ENCODE data around the gene NRAP.
A peak's percentile ranks its signal among the peaks of the same experiment; 100 is the strongest.

Gene NRAP

DNA sequence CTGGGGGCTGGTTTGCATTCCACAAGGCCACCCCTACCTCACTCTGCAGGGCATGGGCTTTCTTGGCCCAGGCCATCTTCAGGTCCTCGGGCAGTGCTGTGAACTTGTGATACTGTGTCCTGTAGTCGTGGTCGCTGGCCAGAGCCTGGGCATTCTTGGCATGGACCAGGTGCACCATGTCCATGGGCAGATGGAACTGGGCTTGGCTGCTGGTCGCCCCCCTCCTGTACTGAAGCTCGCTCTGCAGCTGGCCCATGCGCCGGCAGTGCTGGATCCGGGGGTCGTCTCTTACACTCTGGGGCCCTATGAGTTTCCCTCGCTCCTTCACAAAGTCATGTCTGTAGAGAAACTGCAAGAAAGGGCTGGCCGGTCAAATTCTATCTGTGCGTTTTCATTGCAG, 59.3 kb downstream of the NRAP start:
- DNase-seq, result no peak

DNA sequence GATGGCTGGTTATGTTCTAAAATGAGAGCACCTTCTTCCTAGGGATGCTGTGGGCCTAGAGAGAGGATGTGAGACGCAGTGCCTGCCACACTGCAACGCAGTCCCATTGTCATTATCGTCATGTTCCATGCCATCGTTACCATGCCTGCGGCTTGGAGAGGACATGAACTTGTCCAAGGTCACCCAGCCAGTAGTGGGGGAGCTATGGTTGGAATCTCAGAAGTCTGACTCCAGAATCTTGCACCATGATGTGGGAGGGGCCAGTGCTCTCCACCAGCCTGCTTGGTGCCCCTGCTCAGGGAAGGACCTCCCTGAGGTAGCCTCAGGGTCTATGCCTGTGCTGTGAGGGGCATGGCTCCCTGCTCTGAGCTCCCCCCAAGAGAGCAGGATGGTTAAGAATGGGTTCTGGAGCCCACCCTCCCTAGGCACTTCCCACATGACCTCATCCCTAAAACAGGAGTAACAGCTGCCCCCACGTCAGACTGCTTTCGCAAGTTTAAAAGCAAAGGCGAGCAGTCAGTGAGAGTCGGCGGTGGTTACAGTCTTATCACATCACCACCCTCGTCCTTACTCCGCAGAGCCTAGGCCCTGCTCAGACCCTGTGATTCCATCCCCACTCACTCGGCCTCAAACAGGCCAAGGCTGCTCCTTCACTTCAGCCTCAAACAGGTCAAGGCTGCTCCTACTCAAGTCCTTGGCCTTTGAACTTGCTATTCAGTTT, 60.6 kb downstream of the NRAP start:
- no peak for DNase-seq

DNA sequence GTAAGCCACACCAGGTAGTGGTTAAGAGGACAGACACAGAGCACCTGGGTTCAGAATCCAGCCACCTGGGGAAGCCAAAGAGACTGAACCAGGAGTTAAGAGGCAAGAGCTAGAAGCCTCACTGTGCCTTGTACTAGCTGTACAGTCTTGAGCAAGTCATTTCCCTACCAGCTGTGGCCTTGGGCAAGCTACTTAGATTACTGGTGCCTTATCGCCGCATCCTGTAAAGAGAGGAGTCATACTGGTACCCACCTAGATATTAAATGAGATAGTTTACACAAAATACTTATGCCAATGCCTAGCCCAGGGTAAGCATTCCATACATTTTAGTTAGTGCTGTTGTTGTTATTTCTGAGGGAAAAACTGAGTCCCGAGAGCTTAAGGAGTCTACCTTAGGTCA, 63.3 kb downstream of the NRAP start:
- no peak for DNase-seq

DNA sequence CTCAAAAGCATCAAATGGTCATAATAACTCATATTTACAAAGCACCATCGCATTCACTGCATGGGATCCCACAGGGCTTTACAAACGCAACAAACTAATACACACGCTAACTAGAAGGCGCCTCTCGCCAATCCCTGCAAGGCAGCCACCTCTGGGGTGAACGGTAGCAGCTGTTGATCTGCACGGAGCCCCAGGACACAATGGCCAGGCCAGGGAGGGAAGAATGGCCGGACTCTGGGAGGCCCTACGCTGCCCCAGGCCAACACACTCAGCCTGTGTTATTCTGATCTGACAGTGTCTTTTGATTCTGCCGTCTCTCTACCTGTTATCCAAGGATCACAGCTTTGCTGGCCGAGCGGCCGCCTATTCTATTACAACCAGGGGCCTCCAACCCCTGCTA, 69.2 kb downstream of the NRAP start:
- no peak for DNase-seq

DNA sequence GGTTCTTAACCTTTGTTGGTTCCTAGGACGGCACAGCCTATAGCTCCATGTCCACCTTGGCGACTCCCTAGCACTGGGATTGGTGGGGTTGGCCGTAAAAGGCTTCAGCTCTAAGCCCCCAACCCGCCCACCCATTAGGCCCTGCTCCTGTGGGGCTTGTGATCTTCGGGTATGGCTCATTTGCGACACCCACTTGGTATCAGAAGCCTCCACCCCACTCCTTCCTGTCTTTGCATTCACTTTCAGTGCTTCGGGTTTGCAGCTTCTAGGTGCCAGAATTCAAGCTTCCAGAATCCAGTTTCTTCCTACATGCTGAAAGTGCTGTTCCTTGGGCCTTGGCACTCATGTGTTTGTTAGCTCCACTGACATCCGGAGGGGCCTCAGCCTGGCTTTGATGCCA, 71.5 kb downstream of the NRAP start:
- no peak for DNase-seq

DNA sequence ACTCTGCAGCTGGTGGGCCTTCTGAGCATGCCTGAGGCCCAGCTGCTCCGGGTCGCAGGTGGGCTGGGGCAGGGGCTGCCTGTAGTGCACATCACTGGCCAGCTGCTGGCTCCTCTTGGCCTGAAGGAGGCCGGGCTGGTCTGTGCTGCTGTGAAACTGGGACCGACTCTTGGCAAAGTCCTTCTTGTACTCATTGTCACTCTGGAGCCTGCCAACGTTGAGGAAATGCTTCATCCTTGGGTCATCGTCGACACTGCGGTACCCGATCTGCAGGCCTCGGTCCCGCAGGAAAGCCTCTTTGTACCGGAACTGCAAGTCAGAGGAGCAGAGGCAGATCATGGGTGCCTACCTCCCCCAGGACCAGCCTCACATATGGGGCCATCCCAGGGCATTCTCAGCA, 73.3 kb downstream of the NRAP start:
- no peak for DNase-seq

DNA sequence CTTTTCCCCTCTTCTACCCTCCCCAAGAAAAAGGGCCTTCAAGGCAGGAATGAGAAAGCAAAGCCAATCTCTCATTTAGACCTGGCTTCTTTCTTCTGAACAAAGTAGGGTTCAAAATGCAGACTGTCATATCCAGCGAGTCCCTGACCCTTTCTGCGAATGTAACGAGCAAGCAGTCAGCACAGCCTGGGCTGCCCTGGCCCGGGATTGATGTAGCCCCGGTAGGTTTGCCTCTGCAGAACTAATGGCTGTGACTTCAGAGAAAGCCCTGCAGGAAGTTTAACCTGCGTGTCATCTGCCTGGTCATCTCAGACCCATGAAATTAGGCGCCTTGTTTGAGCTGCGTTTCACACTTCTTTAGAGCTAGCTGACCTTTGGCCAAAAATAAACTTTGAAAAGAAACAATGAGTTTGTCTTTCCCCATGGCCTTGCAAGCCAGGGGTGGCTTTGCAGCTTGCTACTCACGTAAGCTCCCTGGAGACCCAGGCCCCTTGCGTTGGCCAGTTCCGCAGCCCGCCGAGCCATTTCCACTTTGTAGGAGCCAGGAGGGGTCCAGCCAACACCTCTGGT, 74.6 kb downstream of the NRAP start:
- DNase-seq, result no peak

DNA sequence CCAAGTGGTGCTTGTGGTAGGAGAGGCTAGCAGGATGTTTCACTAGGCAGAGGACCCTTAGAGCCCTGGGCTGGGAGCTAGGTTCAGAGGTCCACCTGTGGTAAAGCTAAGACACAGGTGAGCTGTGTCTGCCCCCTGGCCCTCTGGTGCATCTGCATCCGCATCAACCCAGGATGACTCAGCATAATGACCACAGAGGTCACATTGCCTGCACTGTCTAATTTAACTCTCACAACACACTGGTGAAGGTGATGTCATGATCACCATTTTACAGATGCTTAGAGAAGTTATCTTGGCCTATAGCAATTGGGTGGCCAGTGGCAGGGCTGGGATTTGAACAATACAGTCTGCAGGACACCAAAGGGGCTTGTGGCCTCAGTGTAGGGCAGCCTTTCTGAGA, 77.9 kb downstream of the NRAP start:
- DNase-seq, result no peak

DNA sequence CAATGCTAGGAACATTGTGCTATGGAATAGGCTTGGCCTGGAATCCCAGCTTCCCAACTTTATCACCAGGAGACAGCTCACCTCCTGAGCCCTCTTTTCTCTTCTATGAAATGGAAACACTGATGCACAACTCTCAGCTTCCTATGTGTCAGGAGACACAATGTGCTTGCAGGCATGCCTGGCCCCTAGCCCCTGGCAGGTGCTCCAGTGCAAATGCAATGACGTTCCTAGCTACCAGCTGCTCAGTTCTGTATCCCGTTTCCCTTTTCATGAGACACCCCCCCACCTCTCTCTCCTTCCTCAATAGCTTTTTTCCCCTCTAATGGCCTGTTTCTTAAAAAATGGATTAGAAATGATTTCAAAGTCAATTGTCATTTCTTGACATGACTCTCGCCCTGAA, 80.3 kb downstream of the NRAP start:
- DNase-seq, result no peak

DNA sequence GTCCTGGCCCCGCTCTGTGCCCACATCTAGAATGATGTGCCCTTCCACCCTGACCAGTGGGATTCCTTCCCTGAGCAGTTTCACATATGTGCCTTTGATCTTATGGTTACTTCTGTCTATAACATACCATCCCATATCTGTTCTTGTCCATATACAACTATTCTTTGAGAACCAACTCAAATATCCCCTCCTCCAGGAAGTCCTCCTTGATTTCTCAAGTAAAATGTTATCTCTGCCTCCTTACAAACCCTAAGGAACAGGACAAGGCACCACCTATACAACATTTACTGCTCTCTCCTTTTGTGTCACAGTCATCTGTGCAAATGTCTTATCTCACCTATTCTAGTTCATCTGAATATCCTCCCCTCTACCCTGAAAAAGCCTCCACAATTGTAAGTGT, 82.7 kb downstream of the NRAP start:
- no peak for DNase-seq

DNA sequence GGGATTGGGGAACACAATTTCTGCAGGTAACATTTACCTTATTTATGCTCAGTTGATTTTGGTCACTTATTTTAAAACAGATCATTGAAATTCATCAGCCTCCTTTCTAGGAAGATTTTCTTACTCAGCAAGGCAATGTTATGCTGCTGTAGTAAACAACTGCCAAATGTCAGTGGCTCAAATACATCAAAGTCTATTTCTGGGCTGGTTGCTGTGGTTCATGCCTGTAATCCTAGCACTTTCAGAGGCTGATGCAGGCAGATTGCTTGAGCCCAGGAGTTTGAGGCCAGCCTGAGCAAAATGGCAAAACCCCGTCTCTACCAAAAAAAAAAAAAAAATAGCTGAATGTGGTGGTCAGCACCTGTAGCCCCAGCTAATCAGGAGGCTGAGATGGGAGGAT, 85.1 kb downstream of the NRAP start:
- no peak for DNase-seq

DNA sequence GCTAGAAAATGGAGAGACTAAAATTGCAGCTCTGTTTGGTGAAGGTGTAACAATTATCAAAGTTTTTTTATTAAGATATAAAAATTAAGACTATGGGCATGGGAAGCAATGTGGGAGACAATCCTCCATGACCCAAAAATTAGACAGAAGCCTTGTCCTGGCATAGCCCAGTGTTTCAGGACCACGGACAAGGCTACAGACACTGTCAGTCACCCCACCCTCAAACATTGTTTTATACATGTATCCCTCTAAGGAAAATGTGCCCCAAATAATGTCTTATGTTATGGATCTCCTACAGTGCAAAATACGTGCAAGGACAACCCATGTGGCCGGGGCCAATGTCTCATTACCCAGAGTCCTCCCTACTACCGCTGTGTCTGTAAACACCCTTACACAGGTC, 87.0 kb downstream of the NRAP start:
- DNase-seq, result no peak

DNA sequence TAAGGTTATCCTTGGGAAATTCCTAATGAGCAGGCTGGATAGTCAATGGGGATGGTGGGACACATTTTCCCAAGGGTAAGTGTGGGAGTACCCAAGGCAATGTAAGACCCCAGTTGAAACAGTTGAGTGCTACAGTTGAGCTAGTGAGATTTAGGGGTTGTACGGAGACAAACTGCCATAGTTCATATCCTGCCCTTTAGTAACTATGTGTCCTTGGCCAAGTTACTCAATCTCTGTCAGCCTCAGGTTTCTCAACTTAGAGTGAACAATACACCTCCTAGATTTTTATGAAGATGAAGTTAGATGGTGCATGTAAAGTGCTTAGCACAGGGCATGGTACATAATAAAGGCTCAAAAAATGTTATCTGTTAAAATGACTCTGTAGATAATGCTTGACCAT, 90.5 kb downstream of the NRAP start:
- DNase-seq, result no peak

DNA sequence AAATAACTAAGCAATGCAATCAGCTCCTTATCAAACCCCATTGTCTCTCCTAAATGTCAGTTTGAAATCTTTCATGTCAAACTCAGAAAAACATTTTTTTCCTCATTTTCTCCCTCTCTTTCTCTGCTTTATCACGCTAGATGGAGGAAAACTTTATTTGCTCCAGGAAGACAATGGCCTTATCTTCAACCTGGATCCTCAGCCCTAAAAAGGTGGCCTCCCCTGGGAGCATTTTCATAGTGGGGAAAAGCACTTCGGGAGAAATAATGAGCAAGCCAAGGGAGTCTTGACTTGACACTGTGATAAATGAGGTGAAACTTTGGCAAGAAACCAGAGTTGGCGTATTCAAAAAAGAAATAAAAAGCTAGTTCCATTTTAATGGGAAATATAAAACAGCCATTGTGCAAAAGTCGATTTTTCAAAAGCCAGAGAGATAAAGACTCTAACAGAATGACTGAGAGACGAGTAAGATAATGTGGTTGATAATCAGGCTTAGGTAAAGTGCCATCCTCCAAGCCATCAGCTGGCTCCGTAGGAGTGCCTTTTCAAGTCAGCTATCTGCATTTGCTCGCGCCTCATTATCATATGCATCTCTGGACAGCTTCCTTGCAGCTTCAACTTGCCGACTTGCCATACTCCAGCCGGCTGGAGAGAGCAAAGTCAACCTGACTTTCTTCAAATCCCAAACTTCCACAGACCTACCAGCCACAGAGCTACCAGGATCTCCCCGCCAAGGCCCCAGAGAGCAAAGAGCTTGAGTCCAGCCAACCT, 91.1 kb downstream of the NRAP start:
- no peak for DNase-seq

DNA sequence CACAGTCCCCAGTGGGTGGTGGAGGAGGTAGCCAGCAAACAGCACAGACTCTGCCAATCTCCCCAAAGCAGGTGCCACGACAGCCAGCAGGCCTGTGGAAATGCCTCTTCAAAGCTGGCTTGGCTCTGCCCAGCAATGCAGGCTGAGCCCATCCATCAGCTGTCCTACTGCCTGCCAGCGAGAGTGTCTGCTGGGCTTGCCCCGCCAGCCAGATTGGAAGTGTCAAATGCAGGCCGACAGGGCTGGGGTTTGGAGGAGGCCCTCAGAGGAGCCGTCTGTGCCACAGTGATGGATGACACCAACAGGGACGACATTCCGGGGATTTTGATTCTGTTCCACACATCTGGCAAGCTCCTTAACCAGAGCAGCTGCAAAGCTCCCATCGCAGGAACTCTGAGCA, 94.3 kb downstream of the NRAP start:
- DNase-seq, result no peak

DNA sequence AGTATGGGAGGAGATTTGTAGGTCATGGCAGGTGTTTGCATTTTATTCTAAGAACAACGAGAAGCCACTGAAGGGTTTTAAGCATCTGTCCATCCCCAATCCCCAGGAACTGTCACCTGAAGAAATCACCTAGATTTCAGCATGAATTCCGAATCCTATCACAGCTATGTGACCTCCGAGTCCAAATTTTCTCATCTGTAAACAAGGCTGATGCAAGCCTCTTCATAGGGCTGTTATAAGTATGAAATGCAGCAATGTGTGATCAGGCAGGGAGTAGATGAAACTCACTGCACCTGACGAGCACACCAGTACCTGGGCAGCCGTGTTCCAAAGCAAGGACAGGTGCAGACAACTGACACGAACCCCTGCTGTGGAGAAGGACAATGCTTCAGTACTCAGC, 97.0 kb downstream of the NRAP start:
- DNase-seq, result no peak

DNA sequence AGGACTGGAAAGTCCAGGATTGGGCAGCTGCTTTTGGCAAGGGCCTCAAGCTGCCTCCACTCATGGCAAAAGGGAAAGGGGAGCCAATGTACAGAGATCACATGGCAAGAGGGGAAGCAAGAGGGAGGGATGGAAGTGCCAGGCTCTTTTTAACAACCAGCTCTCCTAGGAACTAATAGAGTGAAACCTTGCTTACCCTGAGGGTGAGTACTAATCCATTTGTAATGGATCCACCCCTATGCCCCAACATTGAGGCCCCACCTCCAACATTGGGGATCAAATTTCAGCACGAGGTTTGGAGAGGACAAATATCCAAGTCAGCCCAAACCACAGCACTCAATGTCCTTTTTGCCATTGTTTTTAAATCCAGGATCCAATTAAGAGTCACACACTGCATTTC, 98.5 kb downstream of the NRAP start:
- no peak for DNase-seq

DNA sequence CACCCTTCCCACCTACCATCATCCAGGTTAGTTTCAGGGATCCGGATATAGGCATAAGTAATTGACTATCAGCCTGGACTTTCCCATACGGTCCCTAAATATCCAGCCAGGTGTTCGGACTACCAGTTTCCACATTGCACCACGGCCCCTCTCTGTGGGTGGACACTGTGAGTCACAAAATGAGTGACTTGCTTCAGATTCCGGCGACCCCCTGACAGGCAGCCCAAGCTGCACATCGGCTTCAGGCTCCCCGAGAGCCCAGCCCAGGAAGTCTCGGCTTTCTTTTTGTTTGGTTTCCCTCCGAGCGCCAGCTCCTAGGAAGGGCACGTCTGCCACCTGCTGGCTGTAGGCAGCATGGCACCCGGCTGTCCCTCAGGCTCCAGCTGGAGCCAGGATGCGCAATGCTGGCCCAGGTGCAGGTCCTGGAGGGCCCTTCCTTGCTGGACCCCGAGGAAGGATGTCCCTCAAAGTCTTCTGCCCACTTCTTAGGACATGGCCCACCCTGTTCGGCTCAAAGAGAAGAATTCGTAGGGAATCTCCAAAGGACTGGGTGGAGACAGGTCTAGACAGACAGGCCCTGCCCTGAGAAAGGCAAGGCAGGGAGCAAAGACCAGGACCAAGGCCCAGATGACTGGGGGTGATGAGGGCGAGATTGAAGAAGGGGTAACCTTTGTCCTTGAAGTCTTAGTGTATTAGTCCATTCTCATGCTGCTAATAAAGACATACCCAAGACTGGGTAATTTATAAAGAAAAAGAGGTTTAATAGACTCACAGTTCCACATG, 100.3 kb downstream of the NRAP start:
- DNase-seq, result peak; percentile 17

DNA sequence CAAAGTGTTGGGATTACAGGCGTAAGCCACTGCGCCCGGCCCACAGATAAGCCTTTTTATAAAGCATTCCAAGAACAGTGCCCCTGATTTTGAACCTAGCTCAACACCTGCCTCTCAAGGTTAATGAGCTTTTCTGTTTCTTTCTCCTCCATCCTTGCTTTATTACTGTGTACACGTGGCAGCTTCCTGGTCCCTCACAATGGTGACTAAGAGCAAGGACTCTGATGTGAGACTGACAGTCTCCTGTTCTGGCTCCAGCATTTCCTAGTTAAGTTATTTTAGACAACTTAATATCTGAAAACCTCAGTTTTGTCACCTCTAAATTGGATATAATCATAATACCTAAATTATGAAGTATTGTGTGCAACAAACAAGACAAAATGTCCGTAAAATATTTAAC, 101.1 kb downstream of the NRAP start:
- no peak for DNase-seq

DNA sequence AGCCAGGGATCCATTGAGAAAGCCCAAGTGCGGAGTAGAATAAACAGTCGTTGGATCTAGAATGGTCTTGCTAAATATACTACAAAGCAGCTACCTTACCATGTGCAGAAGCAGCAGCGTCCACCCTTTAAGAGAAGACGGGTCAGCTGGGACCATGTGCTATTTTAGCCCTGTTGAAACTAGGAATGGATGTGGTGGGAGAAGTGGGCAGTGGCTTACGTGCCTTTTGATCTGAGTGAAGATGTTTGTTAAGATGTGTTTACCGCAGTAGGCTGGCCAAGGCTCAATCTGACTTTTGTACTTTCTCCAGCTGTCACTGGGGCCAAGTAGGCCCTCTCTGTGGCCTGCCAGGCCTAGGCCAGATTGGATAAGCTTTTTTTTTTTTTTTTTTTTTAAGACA, 101.8 kb downstream of the NRAP start:
- DNase-seq, result no peak

DNA sequence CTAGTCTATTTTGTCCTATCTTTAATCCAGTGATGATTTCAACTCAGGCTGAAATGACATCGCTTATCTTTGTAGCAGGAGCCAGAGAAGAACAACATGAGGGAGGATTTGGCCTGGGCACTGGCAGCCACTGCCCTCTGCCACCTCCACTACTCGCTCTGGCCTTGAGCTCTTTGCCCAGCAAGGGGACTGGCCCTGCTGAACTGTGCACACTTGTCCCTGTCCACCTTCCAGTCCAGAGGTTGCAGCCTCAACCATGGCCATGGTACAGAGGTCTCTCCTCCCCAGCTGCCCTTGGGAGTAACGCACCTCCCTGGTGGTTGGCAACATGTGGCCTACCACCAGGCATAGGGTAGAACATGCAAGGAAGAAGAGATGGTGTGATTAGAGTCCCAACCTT, 102.6 kb downstream of the NRAP start:
- no peak for DNase-seq

DNA sequence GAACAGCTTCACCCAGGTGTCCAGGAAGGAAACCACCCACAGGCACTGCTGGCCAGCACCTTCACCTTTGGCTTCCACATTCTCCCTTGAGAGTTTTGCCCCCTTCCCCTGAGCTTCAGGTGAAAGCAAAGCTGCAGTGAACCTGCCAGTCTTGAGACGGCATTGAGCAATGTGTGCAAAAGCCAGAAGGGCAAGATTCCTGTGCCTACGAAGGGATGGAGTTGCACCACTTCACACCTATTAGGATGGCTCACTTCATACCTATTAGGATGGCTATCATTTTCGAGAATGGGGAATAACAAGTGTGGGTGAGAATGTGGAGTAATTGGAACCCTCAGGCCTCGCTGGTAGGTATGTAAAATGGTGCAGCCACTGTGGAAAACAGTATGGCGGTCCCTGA, 103.8 kb downstream of the NRAP start:
- DNase-seq, result no peak

DNA sequence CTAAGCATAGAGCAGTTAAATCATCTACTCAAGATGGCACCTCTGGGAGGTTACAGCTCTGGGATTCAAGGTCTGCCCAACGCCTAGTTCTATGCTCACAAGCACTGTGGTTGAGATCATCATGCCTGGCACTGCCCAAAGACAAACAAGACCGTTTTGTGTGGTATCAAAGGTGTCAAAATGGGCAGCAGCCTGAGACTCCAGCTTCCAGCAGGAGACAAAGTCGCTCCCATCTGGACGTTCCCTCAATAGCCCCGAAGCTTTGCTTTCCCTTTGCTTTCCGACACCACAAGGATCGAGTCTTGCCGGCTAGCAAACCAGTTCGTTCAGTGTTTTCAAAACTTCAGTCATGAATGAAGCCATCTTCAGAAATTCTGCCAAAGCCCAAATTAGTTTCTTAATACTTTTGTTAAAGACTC, 105.9 kb downstream of the NRAP start:
- no peak for DNase-seq

DNA sequence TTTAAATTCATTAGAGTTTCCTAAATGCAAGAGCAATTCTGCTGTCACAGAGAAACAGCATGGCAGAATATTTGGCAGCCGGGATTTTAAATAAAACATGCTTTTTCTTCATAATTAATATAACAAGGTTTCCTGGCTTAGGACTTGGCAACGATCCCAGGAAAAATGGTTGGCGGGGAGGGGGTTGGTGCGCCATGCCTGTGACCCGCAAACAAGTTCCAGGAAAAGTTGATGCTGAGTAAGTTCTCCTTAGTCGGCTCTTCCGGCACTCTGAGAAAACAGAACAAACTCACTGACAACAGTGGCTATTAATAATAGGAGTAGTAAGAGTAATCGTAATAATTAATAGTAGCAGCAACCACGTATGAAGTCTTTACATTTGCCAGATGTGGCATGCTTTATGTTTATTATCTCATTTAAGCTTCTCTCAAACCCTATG, 106.4 kb downstream of the NRAP start:
- DNase-seq, result no peak
